Measurements from ENCODE around the gene OTUD6A.

GRCh38 chrX:70049406-70049805 lies 12.9 kb upstream of the OTUD6A start:
- TF ChIP-seq GATA3 (IDR thresholded peaks at IDR 0.05; ENCODE audit: low read depth, low read length): no peak
- TF ChIP-seq GATA2 (IDR thresholded peaks at IDR 0.05; ENCODE audit: low read depth, low read length): no peak

Measured in SH-SY5Y (cell line).